Hematopoietic multipotent progenitor cell (in vitro differentiated cells): ENCODE results near the gene HSPA12B. TPM values are rescaled to one million over a fixed set of nuclear protein-coding genes. Genes with fewer than 3 reads are reported as not detected.
A peak's percentile ranks its signal among the peaks of the same experiment; 100 is the strongest.

Source experiments
- DNase-seq, 3 donors: peaks; one replicate each; pipeline ENCODE4 v3.0.0-alpha.2; 2011 to 2015; ENCODE audit warnings: low read depth in 2 of 3, low spot score in 2 of 3
- total RNA-seq: library from RNA; depleted of rRNA; stranded (reverse); fragments of >200 nt; gene quantifications from one replicate; pipeline ENCODE4 v1.2.3, GENCODE V29; 2012

Gene HSPA12B
- total RNA-seq, 1 donor, result under 0.01 TPM

- DNase-seq, result no peak
Measured at GRCh38 chr20:3704087-3704486, 28.4 kb upstream of the HSPA12B start.

- DNase-seq, result no peak
Measured at GRCh38 chr20:3705491-3705969, 27.0 kb upstream of the HSPA12B start.

- no peak for DNase-seq
Measured at GRCh38 chr20:3705970-3706739, 26.3 kb upstream of the HSPA12B start.

- no peak for DNase-seq
Measured at GRCh38 chr20:3706774-3707507, 25.5 kb upstream of the HSPA12B start.

GRCh38 chr20:3707508-3707899 lies 25.0 kb upstream of the HSPA12B start:
- no peak for DNase-seq

- no peak for DNase-seq
Measured at GRCh38 chr20:3710011-3710466, 22.4 kb upstream of the HSPA12B start.

GRCh38 chr20:3710703-3711483 lies 21.6 kb upstream of the HSPA12B start:
- peak; percentile 45 to 83 (median 76) for DNase-seq

GRCh38 chr20:3711484-3711941 lies 21.0 kb upstream of the HSPA12B start:
- DNase-seq, result no peak

GRCh38 chr20:3712279-3712873 lies 20.1 kb upstream of the HSPA12B start, which contains the start of gene SIGLEC1:
Gene SIGLEC1, minus strand, starts transcription at chr20:3712600. Its CDS starts 5,472 bp downstream, at chr20:3707128.
- DNase-seq, result no peak

- DNase-seq, result no peak
Measured at GRCh38 chr20:3714092-3714491, 18.4 kb upstream of the HSPA12B start.

GRCh38 chr20:3716195-3716834 lies 16.2 kb upstream of the HSPA12B start:
- DNase-seq, result peak in 2 of 3 donors; percentile 61 to 74

- DNase-seq, result no peak
Measured at GRCh38 chr20:3719046-3719445, 13.4 kb upstream of the HSPA12B start.

- no peak for DNase-seq
Measured at GRCh38 chr20:3720068-3720467, 12.4 kb upstream of the HSPA12B start.

- DNase-seq, result no peak
Measured at GRCh38 chr20:3720626-3721025, 11.9 kb upstream of the HSPA12B start.

GRCh38 chr20:3721912-3722311 lies 10.6 kb upstream of the HSPA12B start:
- DNase-seq, result no peak

- no peak for DNase-seq
Measured at GRCh38 chr20:3723284-3723683, 9.2 kb upstream of the HSPA12B start.

GRCh38 chr20:3724356-3724755 lies 8.1 kb upstream of the HSPA12B start:
- DNase-seq, result no peak

- DNase-seq, result no peak
Measured at GRCh38 chr20:3727401-3728021, 5.0 kb upstream of the HSPA12B start.

- no peak for DNase-seq
Measured at GRCh38 chr20:3728354-3728753, 4.1 kb upstream of the HSPA12B start.

GRCh38 chr20:3728876-3729275 lies 3.6 kb upstream of the HSPA12B start:
- DNase-seq, result no peak
